RKO (cell line): ENCODE results near the gene ANKH.
"Not testable (repeated sequence)": the region's sequence is repeated elsewhere in the genome, so short reads cannot be mapped to it uniquely, and the experiment has no call there.

Source experiments
- DNase-seq: peaks from one replicate; pipeline ENCODE4 v3.0.0-alpha.2; 2016; ENCODE audit warnings: low spot score

ANKH gene

DNA sequence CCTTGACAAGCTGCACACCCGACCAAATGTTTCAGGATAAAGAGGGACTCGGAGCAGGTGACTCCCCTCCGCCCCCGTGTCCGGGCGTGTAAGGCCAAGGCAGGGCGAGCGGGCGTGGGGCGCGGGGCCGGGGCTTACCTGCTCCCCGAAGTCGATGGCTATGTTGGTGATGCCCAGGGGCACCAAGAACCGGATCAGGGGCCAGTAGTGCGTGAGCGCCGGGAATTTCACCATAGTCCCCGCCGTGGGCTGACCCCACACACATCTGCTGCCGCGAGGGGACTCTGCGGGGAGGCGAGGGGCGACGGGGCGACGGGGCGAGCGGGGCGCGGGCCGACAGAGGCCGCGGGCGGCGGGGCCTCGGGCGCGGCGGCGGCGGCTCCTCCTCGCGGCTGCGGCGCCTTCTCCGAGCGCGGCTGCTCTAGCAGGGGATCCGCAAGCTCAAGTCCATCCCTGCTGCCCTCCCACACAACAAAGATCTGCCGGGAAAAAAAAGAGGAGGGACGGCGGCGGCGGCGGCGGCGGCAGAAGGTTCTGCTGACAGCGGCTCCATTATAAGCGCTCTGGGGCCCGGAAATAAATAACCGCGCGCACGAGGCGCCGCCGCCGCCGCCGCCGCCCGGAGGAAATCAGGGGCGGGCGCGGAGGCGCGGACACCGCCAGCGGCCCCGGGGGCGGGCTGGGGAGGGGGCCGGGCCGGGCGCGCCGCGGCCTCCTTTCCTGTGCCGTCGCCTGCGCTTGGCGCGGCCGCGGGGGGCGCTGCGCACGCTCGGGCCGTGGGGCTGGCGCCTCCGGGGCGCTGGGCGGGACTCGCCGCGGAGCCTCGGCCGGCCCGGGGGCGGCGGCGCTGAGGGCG, at the start of gene ANKH:
TSS of gene ANKH (minus strand) at position 565 of the 856 bp plus-strand sequence. CDS start at position 234, 331 bp downstream.
- DNase-seq, result peak; percentile 79

DNA sequence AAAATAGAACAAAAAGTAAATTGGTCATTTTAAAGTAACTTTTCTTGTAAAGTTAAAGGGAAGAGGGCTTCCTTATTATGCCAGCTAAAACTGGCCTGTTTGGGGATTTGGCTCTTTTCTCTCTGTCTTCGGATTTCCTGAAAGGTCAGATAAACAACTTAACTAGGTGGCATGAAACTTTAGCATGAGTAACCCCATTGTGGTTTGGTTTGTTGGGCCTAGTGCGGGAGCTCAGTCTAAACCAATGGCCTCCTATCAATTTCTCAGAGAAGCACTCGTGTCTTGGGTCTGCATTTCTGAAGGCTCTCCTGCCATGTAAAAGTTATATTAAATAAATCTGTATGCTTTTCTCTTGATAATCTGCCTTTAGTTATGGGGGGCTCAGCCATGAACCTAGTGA, 48.5 kb upstream of the ANKH start:
- no peak for DNase-seq

DNA sequence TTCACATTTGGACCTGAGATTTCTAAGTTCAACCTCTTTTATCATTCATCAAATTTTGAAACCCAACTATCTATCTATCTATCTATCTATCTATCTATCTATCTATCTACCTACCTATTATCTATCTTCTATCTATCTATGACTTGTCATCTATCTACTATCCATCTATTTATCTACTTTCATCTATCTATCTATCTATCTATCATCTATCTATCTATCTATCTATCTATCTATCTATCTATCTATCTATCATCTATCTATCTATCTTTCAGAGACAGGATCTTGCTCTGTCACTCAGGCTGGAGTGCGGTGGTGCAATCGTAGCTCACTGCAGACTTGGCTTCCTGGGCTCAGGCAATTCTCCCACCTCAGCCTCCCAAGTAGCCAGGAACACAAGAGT, 47.5 kb upstream of the ANKH start:
- DNase-seq, result not testable (repeated sequence)

DNA sequence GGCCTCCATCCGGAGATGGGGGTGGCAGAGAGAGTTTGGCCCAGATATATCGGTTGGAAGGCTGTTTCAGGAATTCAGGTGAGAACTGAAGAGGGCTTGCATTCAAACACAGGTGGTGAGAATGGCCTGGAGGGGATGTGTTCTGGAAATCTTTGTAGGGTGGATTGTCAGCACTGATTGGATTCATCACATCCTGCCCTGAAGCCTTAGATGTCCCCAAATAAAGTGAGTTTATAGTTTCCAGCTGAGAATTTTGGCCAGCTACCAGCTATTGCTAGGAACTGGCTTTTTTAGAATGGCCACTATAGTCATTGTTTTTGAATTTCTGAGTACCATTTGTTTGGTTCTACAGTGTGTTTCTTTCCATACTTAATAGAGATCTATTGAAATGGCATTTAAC, 46.1 kb upstream of the ANKH start:
- DNase-seq, result no peak

DNA sequence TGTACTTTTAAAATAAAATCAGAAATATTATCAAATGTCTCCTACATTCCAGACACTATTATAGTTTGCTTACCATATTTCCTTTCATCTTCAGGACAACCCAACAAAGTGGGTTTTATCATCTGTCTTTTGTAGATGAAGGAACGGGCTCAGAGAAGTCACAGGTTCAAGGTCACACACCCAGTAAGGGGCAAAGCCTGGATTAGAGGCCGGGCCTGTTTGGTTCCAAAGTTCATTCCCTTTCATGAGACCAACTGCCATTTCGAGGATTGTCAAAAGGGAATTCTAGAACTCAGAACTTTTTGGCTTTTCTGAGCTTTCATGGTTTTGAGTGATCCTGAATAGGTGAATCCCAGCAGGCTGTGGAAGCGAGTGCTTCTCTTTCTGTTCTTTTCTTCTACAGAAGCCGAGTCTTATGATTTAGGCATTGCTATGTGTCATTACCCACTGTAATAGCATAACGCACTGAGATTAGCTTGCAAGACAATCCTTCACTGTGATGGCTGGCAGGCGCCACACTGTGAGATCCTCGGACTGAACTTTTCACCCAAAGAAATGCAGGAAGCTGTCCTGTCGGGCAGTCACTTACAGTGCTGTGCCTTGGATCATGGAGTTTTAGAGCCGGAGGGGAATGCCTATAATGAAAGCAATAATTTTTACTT, 43.8 kb upstream of the ANKH start:
- no peak for DNase-seq

DNA sequence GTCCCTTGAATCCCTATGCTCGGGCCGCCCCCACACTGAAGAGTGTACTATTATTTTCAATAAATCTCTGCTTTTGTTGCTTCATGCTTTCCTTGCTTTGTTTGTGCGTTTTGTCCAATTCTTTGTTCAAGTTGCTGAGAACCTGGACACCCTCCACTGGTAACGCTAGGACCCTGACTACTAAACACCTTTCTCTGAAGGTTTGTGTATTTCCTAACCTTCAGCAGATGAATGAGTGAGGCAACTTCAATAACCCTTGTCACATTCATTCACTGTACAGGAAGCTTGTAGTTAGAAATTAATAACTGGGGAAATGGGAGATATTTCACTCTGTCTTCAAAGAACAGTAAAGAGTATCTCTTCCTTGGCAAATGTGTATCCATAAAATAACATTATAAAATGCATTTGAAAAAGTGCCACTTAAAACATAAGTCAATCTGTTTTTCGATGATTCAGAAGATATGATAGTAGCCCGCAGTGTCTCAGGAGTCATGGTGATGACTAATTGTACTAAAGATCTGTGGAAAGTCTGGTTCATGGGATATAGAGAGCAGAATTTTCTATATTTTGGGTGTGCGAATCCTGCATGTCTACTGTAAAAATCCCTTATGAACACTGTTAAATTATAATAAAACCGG, 43.2 kb upstream of the ANKH start:
- DNase-seq, result peak; percentile 61

DNA sequence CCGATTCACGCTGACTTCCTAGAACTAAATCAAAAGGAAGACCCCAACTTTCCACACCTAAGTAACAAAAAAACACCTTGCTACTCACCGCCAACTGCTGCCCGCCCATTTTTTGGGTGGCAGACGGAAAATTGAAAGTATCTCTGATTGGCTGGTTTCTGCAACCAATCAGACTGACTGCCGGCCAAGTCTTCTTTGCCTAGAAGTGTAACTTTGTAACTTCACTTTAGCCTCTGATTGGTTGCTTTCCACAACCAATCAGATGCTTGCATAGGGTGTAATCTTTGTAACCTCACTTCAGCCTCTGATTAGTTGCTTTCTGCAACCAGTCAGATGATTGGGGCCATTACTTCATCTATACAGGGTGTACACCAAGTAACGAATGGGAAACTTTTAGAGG, 42.6 kb upstream of the ANKH start:
- DNase-seq, result no peak

DNA sequence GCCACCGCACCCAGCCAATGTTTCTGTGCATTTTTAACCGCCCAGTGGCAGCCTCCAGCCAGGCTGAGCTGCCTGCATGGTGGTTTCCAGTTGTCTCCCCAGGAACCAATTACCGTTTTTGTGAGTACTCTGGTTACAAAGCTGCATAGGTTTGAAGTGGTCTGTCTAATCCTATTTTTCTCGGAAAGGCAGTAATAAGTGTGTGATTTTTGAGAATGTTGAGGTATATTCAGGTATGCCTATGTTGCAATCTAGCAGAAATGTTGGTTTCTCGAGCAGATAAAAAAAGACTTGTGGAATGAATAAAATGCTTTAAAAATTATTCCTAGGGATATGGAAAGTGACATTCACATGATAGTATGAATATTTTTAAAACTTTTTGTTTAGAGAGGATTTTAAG, 41.5 kb upstream of the ANKH start:
- DNase-seq, result no peak

DNA sequence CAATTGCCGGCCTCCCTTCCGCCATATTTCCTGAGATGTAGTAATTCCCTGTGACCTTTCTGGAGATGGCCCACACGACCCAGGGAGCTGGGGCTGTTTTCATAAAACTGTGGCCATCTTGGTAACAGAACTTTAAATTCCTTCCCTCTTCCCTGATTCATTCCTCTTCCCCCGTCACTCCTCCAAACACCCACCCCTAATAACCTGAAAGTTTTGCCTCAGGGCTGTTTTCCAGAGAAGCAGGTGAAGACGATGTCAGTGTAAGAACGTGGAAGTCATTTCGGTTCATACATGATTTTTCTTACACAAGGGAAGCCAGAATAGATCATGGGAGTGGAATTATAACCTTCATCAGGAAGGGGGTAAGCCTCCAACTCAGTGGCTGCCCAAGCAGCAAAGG, 40.6 kb upstream of the ANKH start:
- DNase-seq, result no peak

DNA sequence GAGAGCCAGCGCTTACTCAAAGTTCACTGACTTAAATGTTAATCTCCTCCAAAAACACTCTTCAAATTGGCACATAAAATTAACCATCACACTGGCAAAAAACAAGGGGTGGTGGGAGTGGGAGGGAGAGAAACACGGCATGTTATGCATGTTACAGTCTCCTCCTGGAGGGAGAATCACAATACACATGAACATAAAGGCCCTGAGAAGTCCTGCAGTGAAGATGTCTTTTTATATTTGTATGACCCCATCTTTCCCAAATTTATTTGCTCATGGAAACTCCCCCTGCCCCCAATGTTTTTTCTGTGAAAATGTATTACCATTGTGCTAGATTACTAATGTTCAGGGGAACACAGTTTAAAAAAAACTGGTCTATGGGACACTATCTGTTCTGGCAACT, 37.8 kb upstream of the ANKH start:
- DNase-seq, result no peak

DNA sequence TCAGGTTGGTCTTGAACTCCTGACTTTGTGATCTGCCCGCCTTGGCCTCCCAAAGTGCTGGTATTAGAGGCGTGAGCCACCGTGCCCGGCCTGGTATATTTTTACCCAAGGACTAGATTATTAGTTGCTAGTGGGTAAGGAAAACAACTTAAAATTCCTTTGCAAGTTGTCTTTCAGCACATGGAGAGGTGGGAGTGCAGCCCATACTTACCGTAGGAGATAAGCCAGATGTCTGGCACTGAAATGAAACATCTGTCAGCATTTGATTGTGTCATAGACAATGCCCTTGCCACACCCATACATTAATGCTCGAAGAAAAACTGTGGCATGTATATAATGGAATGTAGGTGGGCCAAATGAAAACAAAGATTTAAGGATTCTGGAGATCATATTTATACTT, 36.6 kb upstream of the ANKH start:
- DNase-seq, result no peak

DNA sequence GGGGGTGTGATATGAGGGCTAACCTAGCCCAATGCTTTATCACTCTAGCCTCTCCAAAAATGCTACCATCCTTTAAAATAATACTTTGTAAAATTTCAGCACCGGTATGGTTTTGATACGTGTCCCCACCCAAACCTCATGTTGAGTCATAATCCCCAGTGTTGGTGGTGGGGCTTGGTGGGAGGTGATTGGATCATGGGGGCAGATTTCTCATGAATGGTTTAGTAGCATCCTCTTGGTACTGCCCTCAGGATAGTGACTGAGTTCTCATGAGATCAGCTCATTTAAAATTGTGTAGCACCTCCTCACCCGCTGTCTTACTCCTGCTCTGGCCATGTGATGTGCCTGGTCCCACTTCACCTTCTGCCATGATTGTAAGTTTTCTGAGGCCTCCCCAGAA, 35.0 kb upstream of the ANKH start:
- DNase-seq, result no peak

DNA sequence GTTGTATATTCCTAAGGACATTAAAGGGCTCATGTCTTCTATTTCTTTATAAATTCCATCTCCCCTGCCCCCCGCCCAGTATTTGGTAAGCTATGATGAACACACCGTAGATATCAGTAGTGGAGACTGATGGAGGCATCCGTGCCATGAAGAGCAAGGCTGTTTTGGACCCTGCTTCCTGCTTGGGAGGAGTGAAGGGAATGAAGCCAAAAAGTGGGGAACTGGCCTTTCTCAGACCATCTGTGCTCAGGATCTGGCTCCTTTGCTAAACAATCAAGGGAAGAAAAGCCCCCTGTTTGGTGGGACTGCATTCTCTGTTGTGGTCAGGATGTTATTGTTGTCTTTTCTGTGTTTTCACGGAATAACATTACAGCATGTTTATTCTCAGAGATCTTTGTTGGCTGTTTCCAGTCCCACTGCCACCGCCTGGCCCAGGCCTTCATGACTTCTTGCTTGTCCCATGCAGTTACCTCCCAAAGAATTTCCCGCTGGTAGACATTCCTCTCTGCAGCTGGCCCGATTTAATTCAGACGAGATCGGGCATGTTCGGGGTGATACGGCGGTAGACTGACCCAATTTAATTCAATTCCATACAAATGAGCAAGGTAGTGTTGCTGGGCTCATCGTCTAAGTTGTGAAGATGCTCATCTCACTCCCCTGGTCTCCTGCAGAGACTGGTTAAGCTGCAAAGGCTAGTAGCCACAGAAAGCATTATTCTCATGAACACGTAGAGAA, 31.4 kb upstream of the ANKH start:
- DNase-seq, result no peak

DNA sequence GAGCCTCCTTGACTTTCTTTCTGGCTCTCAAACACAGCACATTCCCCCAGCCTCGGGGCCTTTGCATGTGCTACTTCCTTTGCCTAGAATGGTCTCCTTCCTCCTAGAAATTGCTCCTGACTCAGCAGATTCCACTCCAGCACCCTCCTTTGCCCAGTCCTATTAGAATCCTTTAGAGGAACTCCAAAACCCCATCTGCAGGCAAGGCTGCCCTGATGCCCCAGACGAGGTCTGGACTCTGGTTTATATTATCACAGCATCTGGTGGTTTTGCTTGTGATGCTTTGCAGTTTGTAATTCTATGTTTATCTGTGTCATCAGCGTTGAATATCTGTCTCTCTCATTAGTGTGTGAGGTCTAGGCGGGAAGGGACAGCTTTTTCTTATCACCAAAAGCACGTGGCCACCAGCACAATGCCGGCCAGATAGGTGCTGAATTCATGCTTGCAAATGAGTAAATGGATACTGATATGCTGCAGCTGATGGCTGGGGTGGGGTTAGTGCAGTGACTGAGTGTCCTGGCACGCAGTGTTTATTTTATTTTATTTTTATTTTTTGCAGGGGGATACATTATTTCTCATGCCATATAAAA, 30.0 kb upstream of the ANKH start:
- DNase-seq, result no peak

DNA sequence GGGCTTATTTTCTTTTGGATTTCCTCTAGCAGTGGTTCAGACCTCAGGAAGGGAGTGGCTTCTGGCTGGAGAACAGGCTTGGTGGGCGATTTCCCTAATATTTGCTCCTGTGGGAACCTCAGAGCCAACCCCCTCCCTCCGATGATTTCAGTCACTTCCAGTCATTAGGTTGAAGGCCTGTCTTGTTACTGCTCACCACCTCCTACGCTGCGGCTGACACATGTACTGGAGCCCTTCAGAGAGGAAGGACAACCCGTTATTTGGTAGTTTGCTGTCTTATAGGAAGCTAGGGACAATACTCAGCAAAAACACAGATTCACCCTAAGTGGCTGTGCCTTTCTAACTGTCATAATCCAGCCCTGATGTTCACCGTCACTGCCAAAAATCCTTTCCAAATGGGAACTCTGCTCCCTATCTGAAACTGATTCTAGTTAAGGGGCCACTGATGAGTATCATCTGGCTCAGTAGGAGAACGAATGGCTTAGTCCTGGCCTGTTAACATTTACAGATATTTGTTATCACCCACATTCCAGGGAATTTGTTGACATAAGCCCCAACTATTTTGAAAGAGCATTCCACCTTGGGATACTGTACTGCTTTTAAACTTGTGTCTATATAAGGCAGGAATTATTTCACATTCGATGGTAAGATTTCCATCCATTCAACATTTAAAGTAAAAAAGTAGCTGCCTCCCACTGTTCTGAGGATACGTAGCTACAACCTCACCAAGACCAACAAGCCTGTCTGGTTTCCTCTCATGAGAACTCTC, 29.3 kb upstream of the ANKH start:
- DNase-seq, result no peak

DNA sequence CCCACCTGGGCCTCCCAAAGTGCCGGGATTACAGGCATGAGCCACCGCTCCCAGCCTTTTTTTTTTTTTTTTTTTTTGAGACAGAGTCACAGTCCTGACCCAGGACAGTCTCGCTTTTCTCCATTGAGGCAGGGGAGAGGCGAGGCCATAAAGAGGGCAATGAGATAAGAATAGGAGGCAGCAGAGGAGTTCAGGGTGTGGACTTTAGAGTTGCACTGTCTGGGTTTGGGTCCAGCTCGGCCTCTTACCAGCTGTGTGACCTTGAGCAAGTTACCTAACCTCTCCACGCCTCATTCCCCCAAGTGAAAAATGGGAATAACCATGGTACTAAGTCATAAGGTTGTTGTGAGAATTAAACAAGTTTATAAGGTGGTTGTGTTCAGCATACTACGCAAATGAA, 24.6 kb upstream of the ANKH start:
- no peak for DNase-seq

DNA sequence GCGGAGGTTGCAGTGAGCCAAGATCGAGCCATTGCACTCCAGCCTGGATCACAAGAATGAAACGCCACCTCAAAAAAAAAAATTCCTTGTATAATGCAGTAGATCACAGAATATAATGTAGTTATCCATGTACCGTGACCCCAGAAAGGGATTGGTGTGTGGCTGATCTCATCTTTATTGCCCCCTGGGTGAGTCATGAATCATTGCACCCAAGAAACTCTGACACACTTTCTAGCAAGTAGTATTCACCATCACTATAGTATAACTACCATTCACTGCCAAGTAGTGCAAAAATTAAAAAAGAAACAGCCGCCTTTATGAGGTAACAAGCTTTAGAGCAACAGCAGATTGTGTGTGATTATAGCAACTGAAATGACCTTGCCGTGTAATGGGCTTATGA, 23.7 kb upstream of the ANKH start:
- peak; percentile 28 for DNase-seq

DNA sequence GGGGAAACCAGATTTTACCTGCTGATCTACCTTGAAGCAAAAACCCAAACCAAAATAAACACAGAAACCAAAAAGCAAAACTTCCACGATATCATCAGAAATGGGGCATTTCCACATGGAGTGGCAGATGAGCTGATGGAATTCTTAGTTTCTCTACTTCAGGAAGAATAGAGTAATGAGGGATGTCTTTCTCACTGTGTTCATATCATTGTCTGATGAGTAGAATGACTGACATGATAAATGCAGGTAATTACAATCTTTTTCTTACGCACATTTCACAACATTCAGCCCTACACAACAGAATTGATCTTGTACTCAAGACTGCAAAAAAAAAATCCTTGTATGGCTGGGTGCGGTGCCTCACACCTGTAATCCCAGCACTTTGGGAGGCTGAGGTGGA, 23.2 kb upstream of the ANKH start:
- no peak for DNase-seq

DNA sequence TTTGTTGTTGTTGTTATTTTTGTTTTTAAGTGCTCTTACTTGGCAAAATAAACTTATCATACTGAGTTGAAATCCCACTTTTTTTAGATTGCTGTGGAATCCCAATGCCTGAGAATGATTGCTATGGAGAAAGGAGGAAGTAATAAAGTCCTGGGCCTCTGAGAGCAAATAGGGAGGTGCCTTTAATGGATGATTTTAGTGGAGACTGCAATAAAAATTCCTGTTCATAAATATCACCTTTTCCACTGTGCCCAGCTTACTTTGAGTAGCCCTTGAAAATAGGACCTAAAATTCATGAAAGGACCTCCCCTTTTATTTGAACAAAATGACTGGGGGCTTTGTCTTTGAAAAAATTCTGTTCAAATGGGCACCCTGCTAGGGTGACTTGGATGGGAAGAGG, 21.8 kb upstream of the ANKH start:
- no peak for DNase-seq

DNA sequence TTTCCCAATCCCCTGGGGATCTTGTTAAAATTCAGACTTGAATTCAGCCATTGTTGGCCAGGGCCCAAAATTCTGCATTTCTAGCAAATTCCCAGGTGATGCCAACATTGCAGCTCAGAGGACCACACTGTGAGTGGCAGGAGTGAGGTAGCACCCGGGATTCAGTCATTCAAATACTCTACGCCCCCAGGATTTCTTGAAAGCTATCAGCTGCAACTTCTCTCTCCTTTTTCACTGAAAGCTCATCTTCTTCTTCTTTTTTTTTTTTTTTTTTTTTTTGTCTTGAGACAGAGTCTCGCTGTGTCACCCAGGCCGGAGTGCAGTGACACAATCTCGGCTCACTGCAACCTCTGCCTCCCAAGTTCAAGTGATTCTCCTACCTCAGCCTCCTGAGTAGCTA, 19.3 kb upstream of the ANKH start:
- no peak for DNase-seq

DNA sequence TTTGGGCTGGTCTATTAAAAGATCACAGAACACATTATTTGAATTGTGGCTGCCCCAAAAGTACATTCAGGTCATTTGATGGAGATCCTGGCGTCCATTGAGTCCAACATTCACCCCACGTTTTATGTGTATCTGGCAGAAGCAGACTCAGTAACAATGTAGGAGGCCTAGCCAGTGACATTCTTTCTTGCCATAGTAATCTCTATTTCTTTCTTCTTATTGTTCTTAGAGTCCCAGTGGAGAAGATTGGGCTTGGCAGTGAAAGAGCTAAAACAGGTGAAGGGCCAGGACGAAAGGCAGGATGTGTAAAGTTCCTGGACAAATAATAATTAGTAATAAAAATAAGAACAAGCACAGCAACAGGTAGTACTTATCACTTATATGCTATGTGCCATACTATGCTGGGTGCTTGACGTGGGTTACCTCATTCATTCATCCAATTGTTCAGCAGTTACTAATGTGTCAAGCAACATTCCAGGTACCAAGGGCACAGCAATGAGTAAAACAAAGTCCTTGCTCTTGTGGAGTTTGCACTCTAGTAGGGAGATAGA, 12.6 kb upstream of the ANKH start:
- DNase-seq, result no peak
